HG02678 (cell line): Measurements from ENCODE around the gene TBATA.
"Not testable (repeated sequence)": the region's sequence is repeated elsewhere in the genome, so short reads cannot be mapped to it uniquely, and the experiment has no call there.

Source experiments
- ATAC-seq: cut with Tn5 transposase; IDR thresholded peaks from one replicate; pipeline ENCODE4 v1.9.1; 2021; ENCODE audit warnings: mild to moderate bottlenecking, moderate library complexity; ENCODE audit not compliant: unreplicated experiment

TBATA gene

GRCh38 chr10:70779511-70780369 is 5.4 kb downstream of the TBATA start:
- no peak for ATAC-seq

DNA sequence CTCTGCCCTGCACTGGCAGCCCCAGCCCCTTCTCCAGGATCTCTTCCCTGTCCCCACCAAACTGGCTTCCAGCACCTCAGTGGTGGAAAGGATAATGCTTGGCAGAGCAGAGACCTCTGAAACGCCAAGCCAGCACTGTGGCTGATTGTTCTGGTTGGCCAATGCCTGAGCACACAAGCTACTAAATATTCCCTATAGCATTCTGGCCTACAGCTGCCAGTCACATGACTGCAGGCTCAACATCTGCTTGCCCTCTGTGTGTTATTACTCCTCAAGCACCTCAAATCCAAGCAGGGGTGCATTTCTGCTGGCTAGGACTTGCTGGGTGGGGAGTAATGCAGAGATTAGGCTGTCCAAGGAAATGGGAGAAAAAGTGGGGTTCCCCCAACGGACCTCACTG is 6.1 kb downstream of the TBATA start:
- no peak for ATAC-seq

- no peak for ATAC-seq
Measured at GRCh38 chr10:70778267-70778924, 6.8 kb downstream of the TBATA start.

GRCh38 chr10:70777063-70777875 is 7.9 kb downstream of the TBATA start:
- ATAC-seq: no peak

- ATAC-seq: no peak
Measured at GRCh38 chr10:70776455-70777005, 8.6 kb downstream of the TBATA start.

GRCh38 chr10:70775679-70776454 is 9.3 kb downstream of the TBATA start:
- no peak for ATAC-seq

DNA sequence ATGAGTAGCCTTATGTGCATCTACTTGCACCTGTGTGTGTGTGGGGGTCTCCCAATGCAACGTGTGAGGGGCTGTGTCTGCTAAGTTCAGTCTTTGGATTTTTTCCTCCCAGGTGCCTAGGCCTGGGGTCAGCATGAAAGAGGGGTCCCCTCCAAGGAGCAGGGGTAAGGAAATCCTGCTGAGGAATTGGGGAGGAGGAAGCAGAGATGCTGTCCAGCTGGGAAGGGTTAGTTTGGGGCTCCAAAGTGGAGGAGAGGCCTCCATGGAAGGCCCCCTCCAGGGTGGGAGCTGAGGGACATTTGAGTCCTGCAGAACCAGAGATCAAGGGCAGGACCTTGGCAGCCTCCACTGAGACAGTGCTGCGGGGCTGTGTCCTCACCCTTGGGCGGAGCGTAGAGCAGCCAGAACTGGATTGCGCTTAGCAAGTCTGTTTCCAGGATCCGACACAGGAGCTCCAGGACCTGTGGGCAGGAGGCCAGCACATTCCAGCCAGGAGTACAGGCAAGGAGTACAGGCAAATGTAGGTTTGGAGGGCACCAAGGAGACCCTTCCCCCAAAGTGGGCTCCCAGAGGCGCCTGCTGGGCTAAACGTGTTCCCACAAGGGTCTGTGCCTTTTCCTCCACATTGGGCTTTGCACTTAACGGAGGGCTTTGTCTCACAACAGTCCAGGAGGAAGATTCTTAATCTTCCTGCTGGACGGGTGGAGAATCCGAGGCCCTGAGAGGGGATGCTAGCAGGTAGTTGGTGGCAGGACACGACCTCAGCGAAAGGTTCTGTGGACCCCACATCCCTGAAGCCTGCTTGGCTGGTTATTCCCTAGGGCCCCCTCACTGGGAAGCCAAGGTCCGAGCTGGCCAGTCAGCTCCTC is 10.1 kb downstream of the TBATA start:
- no peak for ATAC-seq

DNA sequence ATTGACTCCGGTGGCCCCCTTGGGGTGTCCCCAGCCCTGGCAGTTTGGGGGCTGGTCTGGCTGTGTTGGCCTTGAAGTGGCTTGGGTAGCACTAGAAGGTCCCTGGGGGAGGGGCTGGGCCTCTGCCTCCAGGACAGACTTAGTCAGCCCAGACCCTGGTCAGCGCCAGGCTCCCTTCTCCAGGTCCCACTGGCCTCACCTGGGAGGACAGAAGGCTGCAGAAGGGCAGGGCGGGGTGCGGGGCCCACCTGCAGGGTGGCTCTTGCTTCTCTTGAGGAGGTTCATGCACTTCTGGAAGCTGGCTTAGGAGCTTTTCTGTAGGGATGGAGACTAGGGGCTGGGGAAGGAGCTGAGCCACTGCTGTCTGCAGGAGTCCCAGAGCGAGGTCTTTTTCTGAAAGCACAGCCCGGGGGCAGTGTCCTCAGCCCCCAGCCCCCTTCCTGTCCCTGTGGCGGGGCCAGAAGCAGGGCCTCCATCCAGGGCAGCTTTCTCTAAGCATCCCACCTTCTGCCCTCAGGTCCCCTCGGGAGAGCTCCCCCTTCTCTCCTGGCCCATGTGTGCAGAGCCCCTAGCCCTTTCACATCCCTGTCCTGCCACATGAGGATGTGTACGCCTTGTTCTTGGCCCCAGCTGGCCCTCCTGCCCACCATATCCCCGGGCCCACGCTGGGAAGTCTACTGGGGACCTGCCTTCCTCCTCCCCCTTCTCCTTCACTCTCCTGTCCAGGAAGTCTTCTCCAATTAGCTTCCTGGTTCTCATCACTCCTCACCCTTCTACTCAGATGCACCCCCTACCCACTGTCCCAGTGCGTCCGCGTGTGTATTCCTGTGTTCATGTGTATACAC is 11.0 kb downstream of the TBATA start:
- no peak for ATAC-seq

DNA sequence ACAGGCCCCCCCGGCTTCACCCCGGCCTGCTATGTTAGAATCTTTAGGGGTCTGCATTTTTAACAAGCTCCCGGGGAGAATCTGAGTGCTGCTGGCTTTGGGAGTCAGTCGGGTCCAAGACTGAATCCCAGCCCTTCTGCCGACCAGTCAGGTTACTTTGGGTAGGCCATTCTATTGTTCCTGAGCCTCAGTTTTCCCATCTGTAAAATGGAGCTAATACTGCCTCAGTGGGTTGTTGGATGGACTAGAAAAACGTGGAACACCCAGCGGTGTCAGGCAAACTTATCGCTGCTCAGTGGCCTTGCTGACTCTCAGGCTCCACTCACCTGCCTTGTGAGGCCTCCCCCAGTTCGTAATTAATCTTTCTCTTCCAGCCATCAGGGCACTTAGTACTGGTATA is 11.7 kb downstream of the TBATA start:
- no peak for ATAC-seq

DNA sequence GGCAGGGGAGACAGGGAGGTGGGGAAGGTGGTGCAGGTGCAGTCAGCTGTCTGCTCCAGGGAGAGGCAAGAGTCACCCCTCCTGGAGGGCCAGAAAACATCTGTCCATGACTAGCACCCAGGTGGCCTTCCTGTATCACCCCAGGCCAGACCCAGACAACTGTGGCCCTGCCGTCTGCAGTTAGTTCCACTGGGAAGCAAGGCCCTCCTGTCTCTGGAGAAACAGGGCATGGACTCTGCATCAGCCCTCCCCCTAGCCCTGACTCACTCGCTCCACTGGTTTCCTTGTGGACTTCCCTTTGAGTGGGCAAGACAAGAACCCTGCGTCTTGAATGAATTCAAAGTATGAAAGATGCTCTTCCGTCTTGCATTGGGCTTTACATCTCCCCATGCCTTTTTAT is 12.6 kb downstream of the TBATA start:
- ATAC-seq: no peak

DNA sequence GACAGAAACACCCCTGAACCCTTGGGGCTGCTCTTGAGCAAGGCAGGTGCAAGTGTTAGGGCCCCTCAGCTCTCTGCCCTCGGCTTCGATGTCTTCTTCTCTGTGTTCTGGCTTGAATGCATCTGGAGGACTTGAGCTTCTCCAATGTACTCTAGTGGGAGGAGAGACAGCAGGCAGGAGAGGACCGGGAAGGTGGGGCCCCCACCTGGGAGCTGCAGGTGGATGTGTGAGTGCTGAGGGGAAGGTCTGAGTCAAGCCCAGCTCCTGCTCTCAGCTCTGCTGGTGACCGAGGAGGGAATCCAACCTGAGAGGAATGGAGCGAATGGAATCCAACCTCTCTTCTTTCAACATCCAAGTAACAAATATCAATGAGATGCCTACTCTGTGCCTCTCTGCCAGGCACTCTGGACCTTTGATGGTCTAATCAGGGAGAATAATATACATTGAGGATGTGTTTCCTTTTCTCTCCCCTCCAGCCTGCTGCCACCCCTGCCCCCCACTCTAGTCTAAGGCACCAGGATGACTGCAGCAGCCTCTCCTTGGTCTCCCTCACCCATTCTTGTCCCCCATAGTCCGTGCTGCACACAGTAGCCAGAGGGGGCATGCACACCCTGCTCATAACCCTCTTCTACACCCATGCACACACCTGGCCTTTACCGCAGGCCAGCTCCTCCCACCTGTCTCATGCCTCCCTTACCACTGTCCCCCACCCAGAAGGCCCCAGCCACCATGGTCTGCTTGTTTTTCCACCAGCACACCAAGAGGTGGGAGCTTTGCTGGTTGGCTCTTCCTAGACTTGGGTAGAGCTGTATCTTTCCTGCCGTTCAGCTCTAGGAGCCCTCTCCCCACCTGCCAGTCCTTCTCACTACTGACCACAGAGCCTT is 13.6 kb downstream of the TBATA start:
- no peak for ATAC-seq

- ATAC-seq: not testable (repeated sequence)
Measured at GRCh38 chr10:70770516-70770915, 14.7 kb downstream of the TBATA start.

DNA sequence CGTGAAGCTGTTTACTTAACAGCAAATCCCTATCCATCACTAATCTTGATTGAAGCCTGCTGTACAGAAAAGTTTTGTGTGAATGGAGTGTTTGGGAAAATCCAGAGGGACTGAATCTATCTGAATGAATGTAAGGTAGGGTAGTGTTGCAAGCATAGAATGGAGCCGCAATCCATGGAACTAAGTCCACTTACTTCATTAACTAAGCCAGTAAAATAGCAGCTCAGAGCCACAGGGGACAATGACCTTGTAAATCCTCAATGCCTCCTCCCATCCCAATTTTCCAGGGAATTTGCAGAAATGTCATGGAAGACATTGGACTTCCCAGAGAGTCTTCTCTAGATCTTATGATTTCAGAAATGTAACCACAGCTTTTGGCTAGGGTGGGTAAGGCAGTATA is 15.2 kb downstream of the TBATA start:
- no peak for ATAC-seq

DNA sequence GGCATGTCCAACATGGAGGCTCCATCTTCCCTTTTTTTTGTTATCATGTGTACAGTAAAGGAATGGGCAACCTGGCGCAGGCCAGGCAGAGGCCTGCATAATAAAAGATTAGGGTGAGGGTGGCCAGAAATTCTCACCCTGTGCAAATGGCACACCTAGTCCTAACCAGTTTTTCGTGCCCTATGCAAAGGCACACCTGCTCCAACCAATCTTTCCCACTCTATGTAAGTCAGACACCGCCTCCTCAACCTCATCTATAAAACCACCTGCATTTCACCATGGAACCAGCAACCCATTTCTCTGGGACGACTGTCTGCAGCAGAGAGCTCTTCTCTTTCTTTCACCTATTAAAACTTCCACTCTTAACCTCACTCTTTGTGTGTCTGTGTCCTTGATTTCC is 16.1 kb downstream of the TBATA start:
- ATAC-seq: no peak

DNA sequence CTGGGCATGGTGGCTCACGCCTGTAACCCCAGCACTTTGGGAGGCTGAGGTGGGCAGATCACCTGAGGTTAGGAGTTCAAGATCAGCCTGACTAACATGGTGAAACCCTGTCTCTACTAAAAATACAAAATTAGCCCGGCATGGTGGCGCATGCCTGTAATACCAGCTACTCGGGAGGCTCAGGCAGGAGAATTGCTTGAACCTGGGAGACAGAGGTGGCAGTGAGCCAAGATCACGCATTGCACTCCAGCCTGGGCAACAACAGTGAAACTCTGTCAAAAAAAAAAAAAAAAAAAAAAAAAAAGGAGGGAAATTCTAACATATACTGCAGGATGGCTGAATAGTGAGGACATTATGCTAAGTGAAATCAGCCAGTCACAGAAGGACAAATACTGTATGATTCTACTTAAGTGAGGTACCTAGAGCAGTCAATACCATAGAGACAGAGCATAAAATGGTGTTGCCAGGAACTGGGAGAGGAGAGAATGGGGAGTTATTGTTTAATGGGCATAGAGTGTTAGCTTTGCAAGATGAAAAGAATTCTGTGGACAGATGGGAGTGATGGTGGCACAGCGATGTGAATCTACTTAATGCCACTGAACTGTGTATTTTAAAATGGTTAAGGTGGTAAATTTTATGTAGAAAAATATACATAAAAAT is 17.0 kb downstream of the TBATA start:
- not testable (repeated sequence) for ATAC-seq

GRCh38 chr10:70765794-70766594 is 19.2 kb downstream of the TBATA start:
- no peak for ATAC-seq
